Fibroblast of mammary gland (primary cell): ENCODE data around the gene CREG1.

Experiments
- DNase-seq: peaks from one replicate; pipeline ENCODE4 v3.0.0-alpha.2; 2010; ENCODE audit warnings: low read depth
- H3K4me3 ChIP-seq: 2 replicates; pipeline ENCODE4 v1.5.1; 2011; ENCODE audit warnings: low read depth, mild to moderate bottlenecking, low read length, moderate library complexity; ENCODE audit not compliant: control insufficient read depth
- TF ChIP-seq, protein P1 (sequence below): conservative IDR thresholded peaks from 2 replicates; pipeline ENCODE4 v1.5.1; 2011; ENCODE audit warnings: low read depth, low read length, inconsistent platforms; ENCODE audit not compliant: control insufficient read depth, insufficient read depth

Gene CREG1

DNA sequence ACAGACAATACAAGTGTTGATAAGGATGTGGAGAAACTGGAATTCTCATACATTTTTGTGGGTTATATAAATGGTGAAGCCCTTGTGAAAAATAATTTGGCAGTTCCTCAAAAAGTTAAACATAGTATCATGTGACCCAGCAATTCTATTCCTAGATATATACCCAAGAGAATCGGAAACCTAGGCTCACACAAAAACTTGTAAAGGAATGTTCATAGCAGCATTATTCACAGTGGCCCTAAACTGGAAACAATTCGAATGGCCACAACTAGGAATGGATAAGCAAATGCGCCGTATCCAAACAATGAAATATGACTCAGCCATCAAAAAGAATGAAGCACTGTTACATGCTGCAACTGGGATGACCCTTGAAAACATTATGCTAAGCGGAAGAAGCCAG, 31.3 kb downstream of the CREG1 start:
- TF ChIP-seq, protein P1, sequence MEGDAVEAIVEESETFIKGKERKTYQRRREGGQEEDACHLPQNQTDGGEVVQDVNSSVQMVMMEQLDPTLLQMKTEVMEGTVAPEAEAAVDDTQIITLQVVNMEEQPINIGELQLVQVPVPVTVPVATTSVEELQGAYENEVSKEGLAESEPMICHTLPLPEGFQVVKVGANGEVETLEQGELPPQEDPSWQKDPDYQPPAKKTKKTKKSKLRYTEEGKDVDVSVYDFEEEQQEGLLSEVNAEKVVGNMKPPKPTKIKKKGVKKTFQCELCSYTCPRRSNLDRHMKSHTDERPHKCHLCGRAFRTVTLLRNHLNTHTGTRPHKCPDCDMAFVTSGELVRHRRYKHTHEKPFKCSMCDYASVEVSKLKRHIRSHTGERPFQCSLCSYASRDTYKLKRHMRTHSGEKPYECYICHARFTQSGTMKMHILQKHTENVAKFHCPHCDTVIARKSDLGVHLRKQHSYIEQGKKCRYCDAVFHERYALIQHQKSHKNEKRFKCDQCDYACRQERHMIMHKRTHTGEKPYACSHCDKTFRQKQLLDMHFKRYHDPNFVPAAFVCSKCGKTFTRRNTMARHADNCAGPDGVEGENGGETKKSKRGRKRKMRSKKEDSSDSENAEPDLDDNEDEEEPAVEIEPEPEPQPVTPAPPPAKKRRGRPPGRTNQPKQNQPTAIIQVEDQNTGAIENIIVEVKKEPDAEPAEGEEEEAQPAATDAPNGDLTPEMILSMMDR: no peak
- H3K4me3 ChIP-seq: no peak overlapping the region
- DNase-seq: no peak

DNA sequence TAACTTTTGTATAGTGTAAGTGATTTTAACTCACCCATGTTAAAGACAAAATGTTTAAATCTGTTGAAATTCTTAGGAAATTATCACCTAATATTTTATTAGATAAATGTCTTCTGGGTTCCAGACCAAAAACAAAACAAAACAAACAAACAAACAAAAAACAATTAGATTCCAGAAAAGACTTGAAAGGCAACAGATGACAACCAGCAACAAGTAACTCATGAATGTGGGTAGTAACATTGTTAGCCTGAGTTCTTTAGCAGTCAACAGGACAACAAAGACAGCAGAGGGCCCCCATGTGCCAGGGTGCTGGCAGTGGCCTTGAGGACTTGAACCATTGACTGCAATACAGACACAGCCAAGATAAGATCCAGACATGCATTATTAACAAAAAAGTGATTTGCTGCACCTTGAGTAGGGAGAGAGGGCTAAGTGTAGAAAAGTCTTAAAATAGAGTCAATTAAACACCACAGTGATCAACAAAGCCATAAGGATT, 32.8 kb downstream of the CREG1 start:
- TF ChIP-seq, protein P1: no peak
- DNase-seq: no peak
- no peak overlapping the region for H3K4me3 ChIP-seq

DNA sequence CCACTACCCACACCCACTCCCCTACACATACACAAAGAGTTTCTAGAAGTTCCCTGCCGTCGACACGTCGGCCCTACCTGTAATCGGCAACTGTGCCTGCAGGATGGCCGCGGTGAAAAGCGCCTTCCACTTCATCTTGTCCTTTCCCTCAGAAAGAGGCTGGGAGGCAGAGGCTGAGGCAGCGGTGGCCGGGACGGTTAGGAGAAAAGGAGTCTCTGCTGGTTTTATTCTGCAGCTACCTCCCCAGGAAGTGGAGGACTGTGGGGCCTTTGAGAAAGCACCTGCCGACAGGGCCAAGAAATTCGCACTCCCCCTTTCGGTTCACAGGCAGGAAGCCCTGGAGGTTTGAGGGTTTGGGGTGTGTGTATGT, 35.2 kb downstream of the CREG1 start, which contains the start of gene CD247:
CD247 (minus strand) TSS at position 199 of the 370 bp plus-strand sequence; CDS start at position 135, 64 bp downstream.
- DNase-seq: no peak
- H3K4me3 ChIP-seq: no peak within 1 kb of the TSS

DNA sequence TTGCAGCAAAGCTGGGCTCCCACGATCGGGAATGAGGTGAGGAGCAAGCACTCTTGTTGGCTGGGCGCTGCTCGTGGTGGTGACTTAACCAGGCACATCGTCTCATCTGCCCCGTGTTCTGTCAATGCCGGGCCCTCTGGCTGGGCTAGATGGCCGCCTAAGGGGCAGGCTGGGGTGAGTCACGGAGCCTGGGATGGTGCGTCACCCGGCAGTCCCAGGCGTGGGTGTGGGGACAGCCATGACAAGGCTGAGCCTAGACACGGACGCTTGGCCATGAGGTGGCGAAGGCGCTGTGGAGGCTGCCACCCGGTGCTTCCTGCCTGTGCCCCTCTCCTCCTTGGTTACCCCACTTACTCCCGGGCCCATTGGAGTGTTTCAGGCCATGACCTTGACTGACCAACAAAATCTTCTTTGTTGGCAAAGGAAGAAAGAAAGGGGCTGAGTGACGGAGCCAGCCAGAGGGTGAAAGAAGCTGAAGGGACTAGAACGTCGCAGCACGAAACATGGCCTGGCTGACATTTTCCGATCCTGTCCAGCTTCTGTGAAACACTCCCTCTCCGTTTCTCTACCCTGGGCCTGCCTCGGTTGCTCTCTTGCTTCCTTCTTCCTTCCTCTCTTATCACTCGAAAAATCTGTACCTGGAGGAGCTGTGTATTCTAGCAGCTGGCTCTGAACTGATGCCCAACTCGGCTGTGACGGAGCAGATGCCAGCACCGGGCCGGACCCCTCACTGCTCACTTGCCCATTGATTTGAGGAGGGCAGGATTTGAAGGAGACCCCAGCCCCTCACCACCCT, 35.8 kb downstream of the CREG1 start:
- no peak for DNase-seq
- H3K4me3 ChIP-seq: no peak overlapping the region
- TF ChIP-seq, protein P1: no peak

More for the DNA sequence above, 35.2 kb downstream of the CREG1 start, which contains the start of gene CD247:
- TF ChIP-seq, protein P1: no peak

DNA sequence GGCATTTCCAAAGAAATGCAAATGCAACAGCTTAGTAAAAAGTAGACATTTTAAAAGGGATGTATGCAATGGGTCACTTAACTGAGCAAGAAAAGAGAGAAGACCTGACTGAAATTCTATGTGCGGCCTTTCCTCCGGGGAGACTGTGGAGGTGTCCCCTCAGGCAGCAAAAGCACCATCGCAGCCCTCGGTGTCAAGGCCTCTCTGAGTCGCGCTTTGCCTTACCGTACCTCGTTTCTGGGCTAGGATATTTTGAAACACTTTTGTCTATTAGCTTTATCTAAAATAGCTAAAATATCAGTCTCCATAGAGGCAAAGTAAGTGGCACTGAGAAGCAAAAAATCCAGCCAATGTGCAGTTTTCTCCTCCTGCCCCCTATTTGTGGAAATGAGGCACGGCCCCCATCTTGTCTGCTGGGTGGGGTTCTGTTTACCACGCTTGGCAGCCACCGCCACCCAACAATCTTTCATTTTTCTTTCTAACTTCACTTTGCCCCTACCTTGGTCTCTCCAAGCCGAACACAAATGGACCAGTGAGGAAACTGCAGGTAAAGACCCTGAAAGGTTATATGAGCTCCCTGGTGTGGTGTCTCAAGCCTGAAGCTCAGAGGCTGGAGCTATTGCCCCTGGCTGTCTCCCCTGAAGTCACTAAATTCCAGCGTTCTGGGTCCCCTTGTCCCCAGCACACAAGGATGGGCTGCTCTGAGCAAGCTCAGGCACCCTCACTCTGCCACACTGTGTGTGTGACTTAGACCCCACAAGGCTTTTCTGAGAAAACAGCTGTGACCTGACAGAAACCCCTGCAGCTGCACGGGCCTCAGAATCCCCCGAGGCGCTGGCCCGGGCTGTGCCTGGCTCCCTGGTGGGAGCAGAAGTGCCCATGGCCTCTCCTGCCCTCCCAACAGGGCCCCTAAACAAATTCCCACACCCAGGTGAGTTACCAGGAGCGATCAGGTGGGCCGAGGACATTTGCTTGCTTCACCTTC, 36.9 kb downstream of the CREG1 start:
- no peak for DNase-seq
- H3K4me3 ChIP-seq: no peak overlapping the region
- TF ChIP-seq, protein P1: no peak

DNA sequence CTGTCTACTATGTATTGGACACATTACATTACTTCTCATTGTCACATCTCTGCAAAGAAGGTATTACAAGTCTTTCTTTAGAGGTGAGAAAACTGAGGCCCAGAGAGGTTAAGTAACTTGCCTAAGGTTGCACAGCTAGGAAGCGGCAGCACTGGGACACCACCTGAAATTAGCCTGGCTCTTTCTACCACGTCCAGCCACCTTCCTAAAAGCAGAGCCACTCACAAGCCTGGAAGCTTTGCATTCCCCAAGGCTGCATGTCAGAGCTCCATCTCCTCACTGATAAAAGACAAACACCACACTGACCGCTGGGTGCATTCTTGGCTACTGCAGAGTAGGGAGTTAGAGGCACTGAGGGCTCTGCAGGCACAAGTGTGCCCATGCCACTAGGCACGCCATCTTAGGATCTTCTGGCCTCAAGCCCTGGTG, 37.7 kb downstream of the CREG1 start:
- DNase-seq: no peak
- H3K4me3 ChIP-seq: no peak overlapping the region
- TF ChIP-seq, protein P1: no peak
